Glutamatergic neuron (in vitro differentiated cells): Measurements from ENCODE around the gene NHLH1. TPM values are rescaled to one million over a fixed set of nuclear protein-coding genes. Genes with fewer than 3 reads are reported as not detected.
A peak's percentile ranks its signal among the peaks of the same experiment; 100 is the strongest.

Source experiments
- DNase-seq: peaks from one replicate; pipeline ENCODE4 v3.0.0; 2022
- H3K27ac Mint-ChIP-seq: one replicate; pipeline ENCODE4 v1.8.0; 2020; ENCODE audit warnings: mild to moderate bottlenecking, mixed read lengths, inconsistent platforms; ENCODE audit not compliant: unreplicated experiment
- H3K27me3 Mint-ChIP-seq: one replicate; pipeline ENCODE4 v1.8.0; 2020; ENCODE audit warnings: mild to moderate bottlenecking, moderate library complexity, mixed read lengths, inconsistent platforms; ENCODE audit not compliant: unreplicated experiment
- H3K36me3 Mint-ChIP-seq: one replicate; pipeline ENCODE4 v1.8.0; 2020; ENCODE audit warnings: mild to moderate bottlenecking, mixed read lengths, inconsistent platforms; ENCODE audit not compliant: unreplicated experiment
- H3K4me1 Mint-ChIP-seq: one replicate; pipeline ENCODE4 v1.8.0; 2020; ENCODE audit warnings: mild to moderate bottlenecking, low read depth, mixed read lengths, inconsistent platforms; ENCODE audit not compliant: unreplicated experiment
- H3K4me3 Mint-ChIP-seq: one replicate; pipeline ENCODE4 v1.8.0; 2020; ENCODE audit warnings: mild to moderate bottlenecking, mixed read lengths, inconsistent platforms; ENCODE audit not compliant: unreplicated experiment
- H3K9me3 Mint-ChIP-seq: one replicate; pipeline ENCODE4 v1.8.0; 2020; ENCODE audit warnings: mild to moderate bottlenecking, moderate library complexity, mixed read lengths, inconsistent platforms; ENCODE audit not compliant: unreplicated experiment
- total RNA-seq: library from RNA; stranded (reverse); fragmentation: NEBNext Ultra II Directional; extraction: Animal tissue kit (Norgen Biotek cat#: 25700); gene quantifications from one replicate; pipeline ENCODE4 v1.2.1, GENCODE V29; 2021; ENCODE audit not compliant: unreplicated experiment
- TF ChIP-seq, protein P1 (sequence below): fragments of 200-600 bp; sonication (generic); IDR thresholded peaks from one replicate; pipeline ENCODE4 v1.5.0; 2021; ENCODE audit not compliant: partially characterized antibody, unreplicated experiment

NHLH1 gene
- total RNA-seq, 1 donor from 2014 or later = 1,198 TPM

DNA sequence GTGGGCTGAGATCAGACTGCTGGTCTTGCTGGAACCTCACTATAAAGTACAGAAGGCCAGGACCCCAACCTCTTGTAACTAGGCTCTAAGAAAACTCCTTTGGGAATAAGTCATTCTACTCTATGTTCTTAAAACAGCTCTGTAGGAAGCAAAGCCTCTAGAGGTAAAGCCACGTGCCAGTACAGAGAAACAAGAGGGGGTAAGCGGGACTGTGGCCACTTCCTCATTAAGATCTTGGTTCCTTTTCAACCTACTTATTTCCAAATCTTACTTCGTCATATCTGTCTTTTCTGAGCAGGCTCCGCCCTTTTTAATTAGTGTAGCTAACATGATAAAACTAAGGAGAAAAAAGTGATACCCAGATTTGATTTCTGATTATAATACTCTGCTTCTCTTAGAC, 19.9 kb upstream of the NHLH1 start:
- Mint-ChIP-seq H3K4me3 (no peak overlapping the region), H3K27me3 (peaks cover 5% of the 10 kb centered on the region)
- TF ChIP-seq, protein P1, sequence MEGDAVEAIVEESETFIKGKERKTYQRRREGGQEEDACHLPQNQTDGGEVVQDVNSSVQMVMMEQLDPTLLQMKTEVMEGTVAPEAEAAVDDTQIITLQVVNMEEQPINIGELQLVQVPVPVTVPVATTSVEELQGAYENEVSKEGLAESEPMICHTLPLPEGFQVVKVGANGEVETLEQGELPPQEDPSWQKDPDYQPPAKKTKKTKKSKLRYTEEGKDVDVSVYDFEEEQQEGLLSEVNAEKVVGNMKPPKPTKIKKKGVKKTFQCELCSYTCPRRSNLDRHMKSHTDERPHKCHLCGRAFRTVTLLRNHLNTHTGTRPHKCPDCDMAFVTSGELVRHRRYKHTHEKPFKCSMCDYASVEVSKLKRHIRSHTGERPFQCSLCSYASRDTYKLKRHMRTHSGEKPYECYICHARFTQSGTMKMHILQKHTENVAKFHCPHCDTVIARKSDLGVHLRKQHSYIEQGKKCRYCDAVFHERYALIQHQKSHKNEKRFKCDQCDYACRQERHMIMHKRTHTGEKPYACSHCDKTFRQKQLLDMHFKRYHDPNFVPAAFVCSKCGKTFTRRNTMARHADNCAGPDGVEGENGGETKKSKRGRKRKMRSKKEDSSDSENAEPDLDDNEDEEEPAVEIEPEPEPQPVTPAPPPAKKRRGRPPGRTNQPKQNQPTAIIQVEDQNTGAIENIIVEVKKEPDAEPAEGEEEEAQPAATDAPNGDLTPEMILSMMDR = no peak

DNA sequence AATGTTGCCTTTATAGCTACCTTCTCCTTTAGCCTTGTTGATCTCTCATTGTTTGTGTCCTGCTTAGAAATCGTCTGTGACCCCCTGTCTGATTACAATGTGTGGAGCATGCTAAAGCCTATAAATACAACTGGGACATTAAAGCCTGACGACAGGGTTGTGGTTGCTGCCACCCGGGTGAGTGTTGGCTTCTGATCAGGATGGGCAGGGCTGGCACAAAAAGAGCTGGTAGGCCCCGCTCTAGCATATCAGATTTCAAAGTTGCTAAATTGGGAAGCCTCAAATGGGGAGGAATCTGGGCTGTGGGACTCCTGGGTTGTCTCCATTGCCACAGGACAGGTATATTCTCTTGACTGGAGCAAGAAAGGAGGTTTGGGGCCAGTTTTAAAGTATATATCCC, 15.2 kb upstream of the NHLH1 start:
- peaks cover 12% of the 10 kb centered on the region for H3K36me3 Mint-ChIP-seq
- no peak overlapping the region for H3K27ac Mint-ChIP-seq
- TF ChIP-seq, protein P1 = no peak
- H3K4me1 Mint-ChIP-seq = peaks cover 24% of the 10 kb centered on the region
- no peak for DNase-seq
- H3K27me3 Mint-ChIP-seq = peaks cover 2% of the 10 kb centered on the region
- no peak overlapping the region for H3K4me3 Mint-ChIP-seq
- peaks cover 2% of the 10 kb centered on the region for H3K9me3 Mint-ChIP-seq

More for the DNA sequence above, 19.9 kb upstream of the NHLH1 start:
- DNase-seq = no peak
- no peak overlapping the region for H3K27ac Mint-ChIP-seq
- H3K9me3 Mint-ChIP-seq = peaks cover 4% of the 10 kb centered on the region
- no peaks in the 10 kb centered on the region for H3K36me3 Mint-ChIP-seq
- H3K4me1 Mint-ChIP-seq = peaks cover 14% of the 10 kb centered on the region

DNA sequence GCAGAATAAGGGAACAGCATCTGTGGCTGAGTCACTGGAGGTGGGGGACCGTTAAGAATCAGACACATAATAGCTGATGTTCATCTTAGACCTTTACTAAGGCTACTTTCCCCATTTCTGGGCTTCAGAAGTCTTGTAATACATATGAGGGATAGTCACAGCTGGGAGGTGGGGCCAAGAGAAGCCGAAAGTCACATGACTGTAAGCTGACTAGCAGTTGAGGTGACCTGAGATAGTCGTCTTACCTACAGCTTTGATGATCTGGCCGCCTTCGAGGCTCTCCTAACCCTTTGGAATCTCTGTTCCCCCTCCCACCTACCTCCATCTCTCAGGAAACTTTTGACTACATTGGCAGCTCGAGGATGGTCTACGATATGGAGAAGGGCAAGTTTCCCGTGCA, 14.3 kb upstream of the NHLH1 start:
- TF ChIP-seq, protein P1 = no peak
- DNase-seq = no peak
- peaks cover 4% of the 10 kb centered on the region for H3K9me3 Mint-ChIP-seq
- H3K4me3 Mint-ChIP-seq = no peak overlapping the region
- H3K27ac Mint-ChIP-seq = no peak overlapping the region
- peaks cover 26% of the 10 kb centered on the region for H3K4me1 Mint-ChIP-seq
- H3K27me3 Mint-ChIP-seq = peaks cover 4% of the 10 kb centered on the region
- peaks cover 18% of the 10 kb centered on the region for H3K36me3 Mint-ChIP-seq

DNA sequence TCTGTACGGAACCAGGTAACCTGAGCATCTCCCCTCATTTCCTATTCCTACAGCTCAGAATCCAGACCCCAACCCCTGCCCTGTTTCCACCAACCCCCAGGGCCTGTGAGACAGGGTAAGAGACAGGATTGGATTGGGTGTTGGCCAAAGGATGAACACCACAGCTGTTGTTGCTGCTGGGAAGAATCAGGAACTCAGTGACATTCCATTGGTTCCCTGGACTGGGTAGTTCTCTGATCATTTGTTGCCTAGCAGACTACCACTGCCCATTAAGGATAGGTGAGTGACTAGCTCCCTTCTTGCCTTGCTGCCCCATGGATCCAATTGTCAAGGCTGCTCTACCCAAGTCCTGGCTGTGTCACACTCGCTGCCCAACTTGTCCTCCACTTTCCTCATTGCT, 13.6 kb upstream of the NHLH1 start:
- no peak overlapping the region for H3K4me3 Mint-ChIP-seq
- DNase-seq = no peak
- H3K36me3 Mint-ChIP-seq = peaks cover 18% of the 10 kb centered on the region
- H3K9me3 Mint-ChIP-seq = peaks cover 5% of the 10 kb centered on the region
- H3K4me1 Mint-ChIP-seq = peaks cover 33% of the 10 kb centered on the region
- peak overlapping the region; percentile 11 for H3K27ac Mint-ChIP-seq
- H3K27me3 Mint-ChIP-seq = peaks cover 4% of the 10 kb centered on the region
- TF ChIP-seq, protein P1 = no peak

DNA sequence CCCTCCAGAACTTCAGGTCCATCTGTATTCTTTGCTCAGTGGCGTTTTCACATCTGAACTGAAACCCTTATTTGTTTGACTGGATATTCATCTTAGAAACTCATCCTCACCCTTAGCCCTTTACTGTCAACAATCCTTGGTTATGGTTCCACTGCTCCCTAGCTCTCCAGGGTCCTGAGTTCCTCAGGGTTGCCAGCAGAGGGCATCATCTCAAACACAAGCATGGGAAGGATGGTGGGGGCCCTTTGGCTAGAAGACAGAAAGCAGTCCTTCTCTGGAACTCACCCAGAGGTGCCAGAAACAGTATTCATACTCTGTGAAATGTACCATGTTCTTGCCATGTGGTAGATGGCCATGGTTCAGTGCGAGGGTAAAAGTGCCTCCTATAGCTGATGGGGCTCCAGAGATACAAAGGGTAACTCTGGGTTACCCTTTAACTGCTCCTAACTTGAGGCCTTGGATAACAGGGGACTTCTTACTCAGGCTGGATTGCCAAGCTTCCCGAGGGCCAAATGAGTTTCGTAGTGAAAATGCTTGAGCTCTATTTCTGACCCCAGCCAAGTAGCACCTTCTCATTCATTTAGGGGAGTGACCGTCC, 12.4 kb upstream of the NHLH1 start:
- H3K36me3 Mint-ChIP-seq = peaks cover 18% of the 10 kb centered on the region
- peak overlapping the region; percentile 72 for H3K27ac Mint-ChIP-seq
- H3K4me3 Mint-ChIP-seq = peak overlapping the region; percentile 37
- peaks cover 43% of the 10 kb centered on the region for H3K4me1 Mint-ChIP-seq
- H3K9me3 Mint-ChIP-seq = peaks cover 5% of the 10 kb centered on the region
- peak; percentile 49 for DNase-seq
- peaks cover 8% of the 10 kb centered on the region for H3K27me3 Mint-ChIP-seq
- TF ChIP-seq, protein P1 = peak; percentile 46
